H9 (cell line): Measurements from ENCODE around the gene ARRDC1. TPM values are rescaled to one million over a fixed set of nuclear protein-coding genes. Genes with fewer than 3 reads are reported as not detected.

Source experiments
- DNase-seq: peaks from one replicate; pipeline ENCODE4 v3.0.0-alpha.2; 2017
- H2AFZ ChIP-seq: one replicate; pipeline ENCODE4 v1.6.1; 2013; ENCODE audit warnings: mild to moderate bottlenecking, low read length, control low read depth, moderate library complexity
- H2AK5ac ChIP-seq: 2 replicates; pipeline ENCODE4 v1.6.1; 2013; ENCODE audit warnings: low read length, control low read depth, mixed read lengths; ENCODE audit not compliant: insufficient read length
- H2BK120ac ChIP-seq: one replicate; pipeline ENCODE4 v1.6.1; 2013; ENCODE audit warnings: low read depth, mild to moderate bottlenecking, low read length, control low read depth, inconsistent platforms; ENCODE audit not compliant: poor library complexity, severe bottlenecking
- H2BK12ac ChIP-seq: 2 replicates; pipeline ENCODE4 v1.6.1; 2013; ENCODE audit warnings: low read length, control low read depth, mixed read lengths, low read depth; ENCODE audit not compliant: insufficient read length
- H2BK15ac ChIP-seq: 2 replicates; pipeline ENCODE4 v1.6.1; 2013; ENCODE audit warnings: low read depth, low read length, control low read depth
- H2BK20ac ChIP-seq: one replicate; pipeline ENCODE4 v1.6.1; 2013; ENCODE audit warnings: low read depth, mild to moderate bottlenecking, low read length, control low read depth, inconsistent platforms; ENCODE audit not compliant: poor library complexity, severe bottlenecking
- H2BK5ac ChIP-seq: 2 replicates; pipeline ENCODE4 v1.6.1; 2013; ENCODE audit warnings: low read length, control low read depth, mixed read lengths; ENCODE audit not compliant: insufficient read length
- H3K14ac ChIP-seq: 2 replicates; pipeline ENCODE4 v1.6.1; 2013; ENCODE audit warnings: low read length, control low read depth; ENCODE audit not compliant: insufficient read depth
- H3K18ac ChIP-seq: 2 replicates; pipeline ENCODE4 v1.6.1; 2013; ENCODE audit warnings: low read depth, mild to moderate bottlenecking, mixed read lengths, low read length, control low read depth; ENCODE audit not compliant: insufficient read length
- H3K23ac ChIP-seq: 2 replicates; pipeline ENCODE4 v1.6.1; 2013; ENCODE audit warnings: low read length, control low read depth, mixed read lengths, low read depth; ENCODE audit not compliant: insufficient read length
- H3K23me2 ChIP-seq: 2 replicates; pipeline ENCODE4 v1.6.1; 2013; ENCODE audit warnings: low read depth, mild to moderate bottlenecking, mixed read lengths, low read length, control low read depth; ENCODE audit not compliant: insufficient read length, poor library complexity, severe bottlenecking
- H3K27ac ChIP-seq: 2 replicates; pipeline ENCODE4 v1.5.1; 2013; ENCODE audit warnings: low read length, control low read depth, mixed read lengths, low read depth; ENCODE audit not compliant: insufficient read length
- H3K27me3 ChIP-seq: 2 replicates; pipeline ENCODE4 v1.6.1; 2013; ENCODE audit warnings: low read length, control low read depth, inconsistent platforms; ENCODE audit not compliant: insufficient read depth
- H3K4ac ChIP-seq: 2 replicates; pipeline ENCODE4 v1.6.1; 2013; ENCODE audit warnings: low read depth, mild to moderate bottlenecking, control low read depth, inconsistent platforms, low read length, moderate library complexity
- H3K4me1 ChIP-seq: 2 replicates; pipeline ENCODE4 v1.6.1; 2013; ENCODE audit warnings: low read length, control low read depth, inconsistent platforms; ENCODE audit not compliant: insufficient read depth
- H3K4me2 ChIP-seq: 2 replicates; pipeline ENCODE4 v1.6.1; 2013; ENCODE audit warnings: low read length, control low read depth, mixed read lengths; ENCODE audit not compliant: insufficient read length, insufficient read depth
- H3K56ac ChIP-seq: 2 replicates; pipeline ENCODE4 v1.6.1; 2013; ENCODE audit warnings: low read depth, mild to moderate bottlenecking, mixed read lengths, low read length, control low read depth; ENCODE audit not compliant: insufficient read length
- H3K79me1 ChIP-seq: 2 replicates; pipeline ENCODE4 v1.6.1; 2013; ENCODE audit warnings: low read depth, mild to moderate bottlenecking, moderate library complexity, low read length, control low read depth, inconsistent platforms; ENCODE audit not compliant: insufficient read depth, poor library complexity, severe bottlenecking
- H3K79me2 ChIP-seq: 2 replicates; pipeline ENCODE4 v1.6.1; 2013; ENCODE audit warnings: low read length, control low read depth, inconsistent platforms; ENCODE audit not compliant: insufficient read depth
- H3K9ac ChIP-seq: 2 replicates; pipeline ENCODE4 v1.6.1; 2013; ENCODE audit warnings: low read length, control low read depth, mixed read lengths; ENCODE audit not compliant: insufficient read length; ENCODE audit errors: extremely low read depth
- H3K9me3 ChIP-seq: one replicate; pipeline ENCODE4 v1.6.1; 2013; ENCODE audit warnings: low read depth, low read length, inconsistent platforms; ENCODE audit not compliant: control insufficient read depth
- H3T11ph ChIP-seq: one replicate; pipeline ENCODE4 v1.6.1; 2013; ENCODE audit warnings: mild to moderate bottlenecking, low read length, control low read depth, inconsistent platforms
- H4K20me1 ChIP-seq: one replicate; pipeline ENCODE4 v1.6.1; 2013; ENCODE audit not compliant: control insufficient read depth, insufficient read length, insufficient read depth
- H4K5ac ChIP-seq: 2 replicates; pipeline ENCODE4 v1.6.1; 2013; ENCODE audit warnings: low read depth, mild to moderate bottlenecking, mixed read lengths, low read length, control low read depth; ENCODE audit not compliant: insufficient read length
- H4K8ac ChIP-seq: replicated peaks from 2 replicates; pipeline ENCODE4 v1.6.1; 2013; ENCODE audit warnings: low read length, control low read depth, mixed read lengths, low read depth; ENCODE audit not compliant: insufficient read length
- H4K91ac ChIP-seq: 2 replicates; pipeline ENCODE4 v1.6.1; 2013; ENCODE audit warnings: low read depth, mild to moderate bottlenecking, moderate library complexity, mixed read lengths, low read length, control low read depth; ENCODE audit not compliant: insufficient read length
- H3K27ac Mint-ChIP-seq, 3 experiments: 2 replicates in 2 of 3; 3 replicates in 1 of 3; pipeline ENCODE4 v1.8.0; 2020 to 2021; ENCODE audit warnings: mixed read lengths in 3 of 3, mild to moderate bottlenecking in 1 of 3, moderate library complexity in 1 of 3
- H3K27me3 Mint-ChIP-seq: 2 replicates; pipeline ENCODE4 v1.8.0; 2021; ENCODE audit warnings: low read depth, mild to moderate bottlenecking, moderate library complexity, mixed read lengths
- H3K36me3 Mint-ChIP-seq, 3 experiments: 2 replicates in 2 of 3; 3 replicates in 1 of 3; pipeline ENCODE4 v1.8.0; 2020 to 2021; ENCODE audit warnings: low read depth in 3 of 3, mixed read lengths in 3 of 3; ENCODE audit not compliant: insufficient read depth in 1 of 3
- H3K4me1 Mint-ChIP-seq, 2 experiments: 2 replicates each; pipeline ENCODE4 v1.8.0; 2020; ENCODE audit warnings: mixed read lengths in 2 of 2
- H3K4me3 Mint-ChIP-seq, 2 experiments: 2 replicates in 1 of 2; 3 replicates in 1 of 2; pipeline ENCODE4 v1.8.0; 2020 to 2021; ENCODE audit warnings: mild to moderate bottlenecking in 2 of 2, mixed read lengths in 2 of 2, moderate library complexity in 1 of 2
- H3K9me3 Mint-ChIP-seq, 2 experiments: 2 replicates in 1 of 2; 3 replicates in 1 of 2; pipeline ENCODE4 v1.8.0; 2020; ENCODE audit warnings: mild to moderate bottlenecking in 2 of 2, mixed read lengths in 2 of 2, moderate library complexity in 1 of 2
- CTCF ChIP-seq: fragments of 200-600 bp; sonication (generic); conservative IDR thresholded peaks from 3 replicates; pipeline ENCODE4 v1.8.0; 2021; ENCODE audit warnings: antibody characterized with exemption, mild to moderate bottlenecking
- WGBS: extraction: QIAGEN DNeasy Blood & Tissue Kit; methylation state at CpG from one replicate; pipeline ENCODE4 v1.1.7; 2013; ENCODE audit warnings: missing lambda C conversion rate, low lambda C conversion rate, mixed read lengths; ENCODE audit not compliant: insufficient read length; ENCODE audit errors: extremely low coverage; 5-methylcytosine and 5-hydroxymethylcytosine counted together
- total RNA-seq: library from RNA; stranded (reverse); gene quantifications from 2 replicates; pipeline ENCODE4 v1.2.1, GENCODE V29; 2021

ARRDC1 gene
- total RNA-seq, 1 experiment from 2014 or later, result 34.4 TPM

- Histone ChIP-seq H3K4me1 (no peaks in the 10 kb centered on the region), H3T11ph (no peak overlapping the region), H4K91ac (no peak overlapping the region), H2AFZ (no peak overlapping the region), H2BK120ac (no peak overlapping the region), H3K9me3 (no peaks in the 10 kb centered on the region), H4K8ac (no peak overlapping the region), H3K23ac (no peak overlapping the region), H3K18ac (no peak overlapping the region), H3K23me2 (no peaks in the 10 kb centered on the region), H3K9ac (no peak overlapping the region), H4K20me1 (no peaks in the 10 kb centered on the region), H3K79me1 (peaks cover 6% of the 10 kb centered on the region), H2BK12ac (no peak overlapping the region), H2BK15ac (no peak overlapping the region), H3K56ac (no peak overlapping the region), H3K79me2 (no peaks in the 10 kb centered on the region; the same call in 1 of the 2 replicates), H2BK20ac (no peak overlapping the region), H2AK5ac (no peak overlapping the region), H3K4ac (no peak overlapping the region), H3K4me2 (no peak overlapping the region), H4K5ac (no peak overlapping the region), H2BK5ac (no peak overlapping the region), H3K14ac (no peak overlapping the region), H3K27ac (no peak overlapping the region), H3K27me3 (no peaks in the 10 kb centered on the region)
- H3K27me3 Mint-ChIP-seq, result no peaks in the 10 kb centered on the region
- H3K36me3 Mint-ChIP-seq, result peaks cover 33 to 43% (median 40%) of the 10 kb centered on the region in 3 experiments
- no peak for TF ChIP-seq CTCF
- H3K9me3 Mint-ChIP-seq, result no peaks in the 10 kb centered on the region
- 100% methylated on average over 1 of the region's 5 CpGs for WGBS
- no peak overlapping the region; a peak in 1 of 5 replicates for H3K4me3 Mint-ChIP-seq
- DNase-seq, result no peak
- no peaks in the 10 kb centered on the region for H3K4me1 Mint-ChIP-seq
- H3K27ac Mint-ChIP-seq, result peak overlapping the region in 1 of 3 experiments; percentile 19; a peak in 1 of 7 replicates
These were observed 35.8 kb upstream of the ARRDC1 start for GRCh38 chr9:137569609-137570203.
